ENCODE measurements around the gene DDOST.

Gene DDOST

GRCh38 chr1:20634594-20635084 lies 26.5 kb downstream of the DDOST start:
- H3K27ac ChIP-seq (ENCODE audit: low read depth, low read length), result no peak overlapping the region

GRCh38 chr1:20634065-20634593 lies 27.0 kb downstream of the DDOST start:
- Histone ChIP-seq H3K27ac (ENCODE audit: low read depth, low read length) (no peak overlapping the region), H3K27me3 (ENCODE audit: low read length) (no peaks in the 10 kb centered on the region), H3K4me3 (ENCODE audit: insufficient read depth, low read length, poor library complexity, severe bottlenecking) (peak overlapping the region; percentile 85), H3K4me2 (ENCODE audit: low read depth, low read length, poor library complexity, severe bottlenecking) (peak overlapping the region; percentile 85), H4K20me1 (ENCODE audit: low read depth, low read length) (no peaks in the 10 kb centered on the region), H3F3A (ENCODE audit: insufficient read depth) (no peaks in the 10 kb centered on the region), H3K79me2 (ENCODE audit: insufficient read depth, low read length) (no peaks in the 10 kb centered on the region), H3K36me3 (ENCODE audit: low read length) (no peaks in the 10 kb centered on the region), H2AFZ (ENCODE audit: low read depth, low read length, severe bottlenecking) (peak overlapping the region; percentile 99), H3K9me3 (ENCODE audit: insufficient read depth, low read length) (no peaks in the 10 kb centered on the region), H3K9me2 (replicated peaks; ENCODE audit: insufficient read depth, low read length) (no peaks in the 10 kb centered on the region), H3K9ac (ENCODE audit: low read length) (peak overlapping the region; percentile 72)
- TF ChIP-seq, protein P1, sequence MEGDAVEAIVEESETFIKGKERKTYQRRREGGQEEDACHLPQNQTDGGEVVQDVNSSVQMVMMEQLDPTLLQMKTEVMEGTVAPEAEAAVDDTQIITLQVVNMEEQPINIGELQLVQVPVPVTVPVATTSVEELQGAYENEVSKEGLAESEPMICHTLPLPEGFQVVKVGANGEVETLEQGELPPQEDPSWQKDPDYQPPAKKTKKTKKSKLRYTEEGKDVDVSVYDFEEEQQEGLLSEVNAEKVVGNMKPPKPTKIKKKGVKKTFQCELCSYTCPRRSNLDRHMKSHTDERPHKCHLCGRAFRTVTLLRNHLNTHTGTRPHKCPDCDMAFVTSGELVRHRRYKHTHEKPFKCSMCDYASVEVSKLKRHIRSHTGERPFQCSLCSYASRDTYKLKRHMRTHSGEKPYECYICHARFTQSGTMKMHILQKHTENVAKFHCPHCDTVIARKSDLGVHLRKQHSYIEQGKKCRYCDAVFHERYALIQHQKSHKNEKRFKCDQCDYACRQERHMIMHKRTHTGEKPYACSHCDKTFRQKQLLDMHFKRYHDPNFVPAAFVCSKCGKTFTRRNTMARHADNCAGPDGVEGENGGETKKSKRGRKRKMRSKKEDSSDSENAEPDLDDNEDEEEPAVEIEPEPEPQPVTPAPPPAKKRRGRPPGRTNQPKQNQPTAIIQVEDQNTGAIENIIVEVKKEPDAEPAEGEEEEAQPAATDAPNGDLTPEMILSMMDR (IDR thresholded peaks at IDR 0.05; ENCODE audit: insufficient read depth, low read length, poor library complexity, severe bottlenecking), result no peak
- no peak for TF ChIP-seq EZH2phosphoT487 (conservative IDR thresholded peaks at IDR 0.05; ENCODE audit: low read length)

More at GRCh38 chr1:20634594-20635084, 26.5 kb downstream of the DDOST start:
- Histone ChIP-seq H3K9ac (ENCODE audit: low read length) (no peak overlapping the region), H3F3A (ENCODE audit: insufficient read depth) (no peaks in the 10 kb centered on the region), H2AFZ (ENCODE audit: low read depth, low read length, severe bottlenecking) (no peak overlapping the region), H3K4me3 (ENCODE audit: insufficient read depth, low read length, poor library complexity, severe bottlenecking) (no peak overlapping the region), H4K20me1 (ENCODE audit: low read depth, low read length) (no peaks in the 10 kb centered on the region), H3K9me3 (ENCODE audit: insufficient read depth, low read length) (no peaks in the 10 kb centered on the region), H3K27me3 (ENCODE audit: low read length) (no peaks in the 10 kb centered on the region), H3K36me3 (ENCODE audit: low read length) (no peaks in the 10 kb centered on the region), H3K79me2 (ENCODE audit: insufficient read depth, low read length) (no peaks in the 10 kb centered on the region), H3K4me2 (ENCODE audit: low read depth, low read length, poor library complexity, severe bottlenecking) (peak overlapping the region; percentile 85), H3K9me2 (replicated peaks; ENCODE audit: insufficient read depth, low read length) (no peaks in the 10 kb centered on the region)
- TF ChIP-seq EZH2phosphoT487 (conservative IDR thresholded peaks at IDR 0.05; ENCODE audit: low read length), result no peak
- TF ChIP-seq, protein P1 (IDR thresholded peaks at IDR 0.05; ENCODE audit: insufficient read depth, low read length, poor library complexity, severe bottlenecking), result no peak

DNA sequence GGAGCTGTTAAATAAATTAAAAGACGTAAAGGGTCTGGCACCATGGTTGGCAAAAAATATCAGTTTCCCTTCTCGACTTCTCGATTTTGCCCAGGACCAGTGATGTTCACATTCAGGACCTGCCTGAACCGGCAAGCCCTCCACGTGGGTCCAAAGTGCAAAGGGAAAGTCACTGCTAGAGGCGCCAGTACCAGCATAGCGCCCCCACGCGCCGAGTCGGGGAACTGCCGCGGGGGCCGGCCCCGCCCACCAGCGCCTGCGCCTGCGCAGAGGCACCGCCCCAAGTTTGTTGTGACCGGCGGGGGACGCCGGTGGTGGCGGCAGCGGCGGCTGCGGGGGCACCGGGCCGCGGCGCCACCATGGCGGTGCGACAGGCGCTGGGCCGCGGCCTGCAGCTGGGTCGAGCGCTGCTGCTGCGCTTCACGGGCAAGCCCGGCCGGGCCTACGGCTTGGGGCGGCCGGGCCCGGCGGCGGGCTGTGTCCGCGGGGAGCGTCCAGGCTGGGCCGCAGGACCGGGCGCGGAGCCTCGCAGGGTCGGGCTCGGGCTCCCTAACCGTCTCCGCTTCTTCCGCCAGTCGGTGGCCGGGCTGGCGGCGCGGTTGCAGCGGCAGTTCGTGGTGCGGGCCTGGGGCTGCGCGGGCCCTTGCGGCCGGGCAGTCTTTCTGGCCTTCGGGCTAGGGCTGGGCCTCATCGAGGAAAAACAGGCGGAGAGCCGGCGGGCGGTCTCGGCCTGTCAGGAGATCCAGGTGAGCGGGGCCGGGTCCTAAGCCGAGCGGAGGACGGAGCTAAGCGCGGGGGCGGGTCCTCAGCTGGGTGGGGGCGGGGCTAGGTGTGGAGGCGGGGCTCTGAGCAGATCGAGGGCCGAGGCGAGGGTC lies 27.7 kb downstream of the DDOST start, which contains the start of gene PINK1:
TSS of gene PINK1 (plus strand) at position 269 of the 875 bp plus-strand sequence. CDS start at position 360, 91 bp downstream.
- no peaks in the 10 kb centered on the region for H3K9me3 ChIP-seq (ENCODE audit: insufficient read depth, low read length)
- no peaks in the 10 kb centered on the region for H3F3A ChIP-seq (ENCODE audit: insufficient read depth)
- peak within 1 kb of the TSS; percentile 72 for H3K9ac ChIP-seq (ENCODE audit: low read length)
- H3K4me2 ChIP-seq (ENCODE audit: low read depth, low read length, poor library complexity, severe bottlenecking), result peak within 1 kb of the TSS; percentile 85
- H2AFZ ChIP-seq (ENCODE audit: low read depth, low read length, severe bottlenecking), result peak within 1 kb of the TSS; percentile 99
- no peaks in the 10 kb centered on the region for H3K36me3 ChIP-seq (ENCODE audit: low read length)
- no peak for TF ChIP-seq EZH2phosphoT487 (conservative IDR thresholded peaks at IDR 0.05; ENCODE audit: low read length)
- TF ChIP-seq, protein P1 (IDR thresholded peaks at IDR 0.05; ENCODE audit: insufficient read depth, low read length, poor library complexity, severe bottlenecking), result peak; percentile 99
- no peaks in the 10 kb centered on the region for H3K79me2 ChIP-seq (ENCODE audit: insufficient read depth, low read length)
- H3K9me2 ChIP-seq (replicated peaks; ENCODE audit: insufficient read depth, low read length), result no peaks in the 10 kb centered on the region
- H3K27ac ChIP-seq (ENCODE audit: low read depth, low read length), result no peak within 1 kb of the TSS; the same call in 1 of the 2 replicates
- H3K27me3 ChIP-seq (ENCODE audit: low read length), result no peaks in the 10 kb centered on the region
- no peaks in the 10 kb centered on the region for H4K20me1 ChIP-seq (ENCODE audit: low read depth, low read length)
- H3K4me3 ChIP-seq (ENCODE audit: insufficient read depth, low read length, poor library complexity, severe bottlenecking), result peak within 1 kb of the TSS; percentile 85

Data from SU-DHL-6 (cell line).